HepG2 (cell line): ENCODE results near the gene IL27RA. TPM values are rescaled to one million over a fixed set of nuclear protein-coding genes. Genes with fewer than 3 reads are reported as not detected.
A peak's percentile ranks its signal among the peaks of the same experiment; 100 is the strongest.

Source experiments
- DRAP1 ChIP-seq: IDR thresholded peaks from 2 replicates; pipeline ENCODE4 v1.6.1; 2016; ENCODE audit warnings: missing genetic modification reagents, missing compliant biosample characterization
- EP300 ChIP-seq, 3 experiments: sonication (generic) in 1 of 3; formaldehyde crosslinking in 1 of 3; IDR thresholded peaks; 2 replicates each; pipeline versions ENCODE4 v1.5.1 to v1.6.1; 2011 to 2020; ENCODE audit warnings: low read depth in 2 of 3, low read length in 2 of 3, borderline replicate concordance in 1 of 3, improper control_type of control experiment in 1 of 3, mild to moderate bottlenecking in 1 of 3, missing genetic modification reagents in 1 of 3, moderate library complexity in 1 of 3
- FOXP1 ChIP-seq, 2 experiments: fragments of 450-650 bp in 1 of 2; IDR thresholded peaks; 2 replicates each; pipeline ENCODE4 v1.6.1; 2017 to 2018; ENCODE audit warnings: antibody characterized with exemption in 1 of 2
- HNF1A ChIP-seq, 2 experiments: sonication (generic) in 1 of 2; formaldehyde crosslinking in 1 of 2; IDR thresholded peaks; 2 replicates each; pipeline versions ENCODE4 v1.4.0 to v1.6.1; 2016 to 2020; ENCODE audit warnings: borderline replicate concordance in 1 of 2, low read depth in 1 of 2, mild to moderate bottlenecking in 1 of 2, missing genetic modification reagents in 1 of 2
- HNF4G ChIP-seq, 2 experiments: sonication (generic) in 1 of 2; formaldehyde crosslinking in 1 of 2; IDR thresholded peaks; 2 replicates each; pipeline versions ENCODE4 v1.4.0 to v1.6.1; 2011 to 2020; ENCODE audit warnings: borderline replicate concordance in 2 of 2, low read depth in 2 of 2, mild to moderate bottlenecking in 2 of 2, low read length in 1 of 2, missing genetic modification reagents in 1 of 2, moderate library complexity in 1 of 2
- KLF12 ChIP-seq: sonication (generic); formaldehyde crosslinking; IDR thresholded peaks from 2 replicates; pipeline ENCODE4 v1.4.0; 2020; ENCODE audit warnings: missing genetic modification reagents, borderline replicate concordance
- KLF13 ChIP-seq: sonication (generic); formaldehyde crosslinking; IDR thresholded peaks from 2 replicates; pipeline ENCODE4 v1.4.0; 2020; ENCODE audit warnings: mild to moderate bottlenecking, missing genetic modification reagents
- MAZ ChIP-seq, 2 experiments: sonication (generic) in 1 of 2; formaldehyde crosslinking in 1 of 2; IDR thresholded peaks; 2 replicates each; pipeline versions ENCODE4 v1.5.0 to v1.6.1; 2012 to 2020; ENCODE audit warnings: low read depth in 2 of 2, mild to moderate bottlenecking in 2 of 2, borderline replicate concordance in 1 of 2, improper control_type of control experiment in 1 of 2, low read length in 1 of 2, missing genetic modification reagents in 1 of 2, moderate library complexity in 1 of 2
- MED13 ChIP-seq: sonication (generic); formaldehyde crosslinking; IDR thresholded peaks from 2 replicates; pipeline ENCODE4 v1.5.0; 2020; ENCODE audit warnings: missing genetic modification reagents
- POGK ChIP-seq: sonication (generic); formaldehyde crosslinking; conservative IDR thresholded peaks from 2 replicates; pipeline ENCODE4 v1.8.0; 2022; ENCODE audit warnings: mild to moderate bottlenecking, moderate library complexity, missing genetic modification reagents
- PREB ChIP-seq: sonication (generic); formaldehyde crosslinking; IDR thresholded peaks from 2 replicates; pipeline ENCODE4 v1.4.0; 2020; ENCODE audit warnings: missing genetic modification reagents
- RFXANK ChIP-seq: IDR thresholded peaks from 2 replicates; pipeline ENCODE4 v1.6.1; 2016
- ZMAT5 ChIP-seq: sonication (generic); formaldehyde crosslinking; IDR thresholded peaks from 2 replicates; pipeline ENCODE4 v1.5.0; 2020; ENCODE audit warnings: mild to moderate bottlenecking, low read depth, missing genetic modification reagents, borderline replicate concordance
- ZNF354B ChIP-seq: sonication (generic); formaldehyde crosslinking; IDR thresholded peaks from 2 replicates; pipeline ENCODE4 v1.8.0; 2022; ENCODE audit warnings: mild to moderate bottlenecking, missing genetic modification reagents
- ZNF367 ChIP-seq: sonication (generic); formaldehyde crosslinking; IDR thresholded peaks from 2 replicates; pipeline ENCODE4 v1.4.0; 2020; ENCODE audit warnings: missing genetic modification reagents, borderline replicate concordance
- ZNF432 ChIP-seq: sonication (generic); formaldehyde crosslinking; IDR thresholded peaks from 2 replicates; pipeline ENCODE4 v1.5.0; 2020; ENCODE audit warnings: missing genetic modification reagents, mild to moderate bottlenecking, borderline replicate concordance
- ZNF549 ChIP-seq: sonication (generic); formaldehyde crosslinking; IDR thresholded peaks from 2 replicates; pipeline ENCODE4 v1.5.0; 2020; ENCODE audit warnings: missing genetic modification reagents
- ZNF570 ChIP-seq: sonication (generic); formaldehyde crosslinking; IDR thresholded peaks from 2 replicates; pipeline ENCODE4 v1.4.0; 2020; ENCODE audit warnings: mild to moderate bottlenecking, missing genetic modification reagents, borderline replicate concordance
- ZNF878 ChIP-seq: sonication (generic); formaldehyde crosslinking; IDR thresholded peaks from 2 replicates; pipeline ENCODE4 v1.8.1; 2023; ENCODE audit warnings: mild to moderate bottlenecking, missing genetic modification reagents, moderate library complexity
- polyA plus RNA-seq, 8 experiments: library from polyadenylated mRNA; depleted of rRNA in 3 of 8; stranded (reverse) in 7 of 8; unstranded in 1 of 8; fragments of >200 nt; fragmentation: Illumina TruSeq in 4 of 8; extraction: Trizol in 4 of 8; gene quantifications; 2 replicates each; pipeline versions ENCODE4 v1.2.1 to v1.2.3, GENCODE V29; 2011 to 2016; ENCODE audit warnings: low read depth in 4 of 8, missing spikeins in 1 of 8, mixed read lengths in 1 of 8; ENCODE audit not compliant: insufficient read depth in 1 of 8
- total RNA-seq, 5 experiments: library from RNA; depleted of rRNA; stranded (reverse); fragments of >200 nt; fragmentation: Illumina TruSeq; extraction: Trizol; gene quantifications; 2 replicates each; pipeline ENCODE4 v1.2.3, GENCODE V29; 2016; ENCODE audit warnings: low read depth in 1 of 5

Gene IL27RA
- total and polyA plus RNA-seq, 2 of the 13 experiments (the other 11 are each of a cell fraction or from before 2014, with no cell fraction given) = 3.5 to 8.1 TPM

- TF ChIP-seq PREB (CRISPR knock-in tag) (no peak), FOXP1 (IDR thresholded peaks at IDR 0.05) (no peak), FOXP1 (CRISPR knock-in tag; IDR thresholded peaks at IDR 0.05) (0 out of 2 replicates have a peak, but pooled peaks have one; percentile 10), DRAP1 (CRISPR knock-in tag) (no peak), RFXANK (CRISPR knock-in tag) (no peak), ZNF549 (CRISPR knock-in tag) (no peak), HNF4G (IDR thresholded peaks at IDR 0.05; ENCODE audit: borderline replicate concordance, low read depth, low read length) (peak; percentile 87), HNF4G (CRISPR knock-in tag; IDR thresholded peaks at IDR 0.05; ENCODE audit: borderline replicate concordance, low read depth) (peak; percentile 84; the same call in 1 of the 2 replicates), ZNF432 (CRISPR knock-in tag) (no peak), ZNF367 (no peak), ZMAT5 (CRISPR knock-in tag) (no peak), ZNF354B (CRISPR knock-in tag) (no peak), MED13 (no peak), KLF13 (CRISPR knock-in tag) (no peak), ZNF878 (CRISPR knock-in tag) (no peak), ZNF570 (CRISPR knock-in tag) (no peak), HNF1A (IDR thresholded peaks at IDR 0.05; ENCODE audit: low read depth) (no peak), HNF1A (CRISPR knock-in tag; IDR thresholded peaks at IDR 0.05; ENCODE audit: borderline replicate concordance) (no peak), POGK (CRISPR knock-in tag) (no peak), EP300 (IDR thresholded peaks at IDR 0.05; ENCODE audit: low read depth in 2 of 2, low read length in 2 of 2) (peak in 1 of 2 experiments; percentile 75; a peak in 2 of 4 replicates), EP300 (CRISPR knock-in tag; IDR thresholded peaks at IDR 0.05; ENCODE audit: borderline replicate concordance) (no peak; the same call in 1 of the 2 replicates), KLF12 (no peak), MAZ (IDR thresholded peaks at IDR 0.05; ENCODE audit: borderline replicate concordance, low read depth, low read length) (0 out of 2 replicates have a peak, but pooled peaks have one; percentile 54), MAZ (CRISPR knock-in tag; IDR thresholded peaks at IDR 0.05; ENCODE audit: low read depth) (no peak; the same call in 1 of the 2 replicates)
These were observed 29.7 kb downstream of the IL27RA start (continued) for GRCh38 chr19:14061081-14061749.
